ENCODE results near the gene XRCC5. TPM values are rescaled to one million over a fixed set of nuclear protein-coding genes. Genes with fewer than 3 reads are reported as not detected.

XRCC5 gene
- total RNA-seq, 1 donor from 2014 or later: 213 TPM

GRCh38 chr2:216151313-216152025 lies 42.3 kb downstream of the XRCC5 start:
- peak in 1 of 2 donors; percentile 11 for DNase-seq (ENCODE audit: low read depth in 2 of 2)

- DNase-seq (ENCODE audit: low read depth in 2 of 2): no peak
Observed at GRCh38 chr2:216155954-216156353, 46.8 kb downstream of the XRCC5 start.

GRCh38 chr2:216156822-216157221 lies 47.7 kb downstream of the XRCC5 start:
- DNase-seq (ENCODE audit: low read depth in 2 of 2): no peak

GRCh38 chr2:216159144-216159543 lies 50.0 kb downstream of the XRCC5 start:
- no peak for DNase-seq (ENCODE audit: low read depth in 2 of 2)

DNA sequence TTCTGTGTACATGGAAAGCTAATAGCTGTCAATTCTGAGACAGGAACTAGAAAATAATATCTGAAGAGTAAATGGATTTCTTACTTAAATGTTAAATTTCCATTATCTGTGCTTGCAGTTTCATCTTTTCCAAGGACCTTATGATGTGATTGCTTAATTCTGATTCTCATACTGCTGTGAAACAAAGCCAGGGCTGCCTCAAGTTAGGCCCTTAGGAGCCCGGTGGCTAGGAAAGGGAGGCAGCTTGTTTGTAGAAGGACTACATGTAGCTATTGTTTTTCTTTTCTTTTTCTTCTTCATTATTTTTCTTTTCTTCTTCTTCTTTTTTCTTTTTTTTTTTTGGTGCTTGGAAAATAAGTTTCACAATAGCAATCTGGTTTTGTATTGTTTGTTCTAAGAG lies 50.5 kb downstream of the XRCC5 start:
- DNase-seq (ENCODE audit: low read depth in 2 of 2): no peak

GRCh38 chr2:216160786-216161185 lies 51.6 kb downstream of the XRCC5 start:
- DNase-seq (ENCODE audit: low read depth in 2 of 2): no peak

DNA sequence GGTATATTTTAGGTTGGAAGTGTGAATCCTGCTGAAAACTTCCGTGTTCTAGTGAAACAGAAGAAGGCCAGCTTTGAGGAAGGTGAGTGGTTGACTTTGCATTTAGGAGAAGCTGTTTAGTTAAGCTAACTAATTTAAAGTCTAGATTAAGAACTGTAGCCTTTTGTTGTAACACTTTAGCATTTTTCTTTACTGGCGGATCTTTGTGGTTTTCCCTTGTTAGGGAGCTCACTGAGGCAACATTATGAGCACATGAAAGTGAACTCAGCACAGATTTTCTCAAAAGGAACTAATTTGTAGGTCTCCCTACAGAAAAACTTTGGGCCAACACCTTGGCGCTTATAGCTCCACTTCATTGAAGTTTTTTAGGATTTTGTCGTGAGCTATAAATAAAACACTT lies 52.8 kb downstream of the XRCC5 start:
- DNase-seq (ENCODE audit: low read depth in 2 of 2): no peak

- DNase-seq (ENCODE audit: low read depth in 2 of 2): no peak
Observed at GRCh38 chr2:216163518-216163917, 54.4 kb downstream of the XRCC5 start.

- DNase-seq (ENCODE audit: low read depth in 2 of 2): no peak
Observed at GRCh38 chr2:216164087-216164486, 54.9 kb downstream of the XRCC5 start.

DNA sequence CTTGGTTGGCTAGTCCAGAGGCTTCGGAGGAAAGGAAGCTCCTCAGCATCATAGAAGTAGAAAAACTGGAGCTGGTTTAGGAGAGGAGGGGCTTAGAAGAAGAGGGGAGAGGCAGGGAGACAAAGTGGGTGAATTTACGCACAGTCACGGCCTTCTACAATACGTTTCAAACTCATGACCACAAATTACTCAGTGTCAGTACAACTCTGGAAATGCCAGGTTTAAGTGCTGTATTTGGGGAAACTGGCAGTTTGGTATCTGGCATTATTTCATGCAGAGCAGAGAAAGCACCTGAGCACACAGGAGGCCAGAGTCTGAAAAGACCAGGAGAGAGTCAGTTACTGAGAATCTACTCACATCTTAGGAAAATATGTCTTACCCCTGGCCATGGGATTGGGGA lies 55.4 kb downstream of the XRCC5 start:
- no peak for DNase-seq (ENCODE audit: low read depth in 2 of 2)

DNA sequence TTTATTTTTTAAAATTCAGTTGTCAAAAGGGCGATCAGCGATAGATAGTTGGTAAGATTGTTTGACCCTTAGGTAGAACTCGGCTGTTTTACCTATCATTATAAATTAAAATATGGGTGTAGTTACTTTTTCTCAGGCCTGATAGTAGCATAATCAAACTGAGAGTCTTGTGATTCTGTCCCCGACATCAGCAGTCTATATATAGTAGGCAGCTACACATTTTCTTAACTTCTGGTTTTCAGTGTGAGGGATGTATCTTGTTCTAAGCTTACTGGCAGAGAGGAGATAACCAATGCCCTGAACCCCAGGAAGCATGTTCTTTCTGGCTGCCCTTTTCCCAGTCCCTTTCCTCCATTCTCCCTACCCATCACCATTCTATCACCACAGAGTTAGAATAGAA lies 56.6 kb downstream of the XRCC5 start:
- no peak for DNase-seq (ENCODE audit: low read depth in 2 of 2)

DNA sequence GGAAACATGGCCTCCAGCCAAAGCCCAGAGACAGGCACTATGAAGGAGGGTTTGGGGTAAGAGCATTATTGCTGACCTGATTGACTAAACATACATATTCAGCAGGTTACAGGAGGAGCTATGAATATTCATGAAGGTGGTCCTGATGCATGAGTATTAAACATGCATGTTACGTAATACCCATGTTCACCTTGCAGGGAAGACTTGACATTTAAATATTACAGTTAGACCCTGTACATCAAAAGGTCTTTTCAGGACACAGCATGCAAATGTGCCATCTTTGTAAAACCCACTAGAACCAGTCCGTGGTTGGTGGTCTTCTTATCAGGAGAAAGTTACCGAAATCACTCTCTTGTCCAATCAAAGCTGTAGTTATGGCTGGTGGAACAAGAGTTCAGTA lies 59.9 kb downstream of the XRCC5 start:
- DNase-seq (ENCODE audit: low read depth in 2 of 2): no peak

GRCh38 chr2:216170076-216170763 lies 61.1 kb downstream of the XRCC5 start:
- DNase-seq (ENCODE audit: low read depth in 2 of 2): no peak

DNA sequence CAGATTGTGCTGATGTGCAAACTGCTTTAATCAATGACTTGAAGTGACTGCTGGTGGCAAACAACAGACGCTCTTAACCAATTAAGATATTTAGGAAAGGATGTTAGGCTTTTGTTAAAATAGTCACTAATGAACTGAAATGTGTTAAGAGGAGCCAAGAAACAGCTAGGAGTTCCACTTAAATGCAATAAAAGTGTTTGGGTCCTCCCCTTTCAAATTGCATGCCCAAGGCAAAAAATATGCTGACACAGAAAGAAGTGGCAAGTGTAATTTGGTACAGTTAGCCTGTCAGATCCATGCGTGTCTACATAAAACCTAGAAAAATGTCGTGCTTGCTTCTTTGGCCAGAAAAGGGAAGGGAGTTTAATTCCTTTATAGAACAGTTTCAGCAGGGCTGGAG lies 61.9 kb downstream of the XRCC5 start:
- DNase-seq (ENCODE audit: low read depth in 2 of 2): no peak

DNA sequence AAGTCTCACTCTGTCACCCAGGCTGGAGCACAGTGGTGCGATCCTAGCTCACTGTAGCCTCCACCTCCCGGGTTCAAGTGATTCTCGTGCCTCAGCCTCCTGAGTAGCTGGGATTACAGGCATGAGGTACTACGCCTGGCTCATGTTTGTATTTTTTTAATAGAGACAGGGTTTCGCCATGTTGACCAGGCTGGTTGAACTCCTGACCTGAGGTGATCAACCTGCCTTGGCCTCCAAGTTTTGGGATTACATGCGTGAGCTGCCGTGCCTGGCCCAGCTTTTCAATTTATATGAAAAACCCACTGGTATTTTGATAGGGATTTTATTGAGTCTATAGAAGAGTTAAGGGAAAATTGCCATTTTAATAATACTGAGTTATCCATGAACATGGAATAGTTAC lies 63.3 kb downstream of the XRCC5 start:
- no peak for DNase-seq (ENCODE audit: low read depth in 2 of 2)

- DNase-seq (ENCODE audit: low read depth in 2 of 2): no peak
Observed at GRCh38 chr2:216179015-216179414, 69.9 kb downstream of the XRCC5 start.

DNA sequence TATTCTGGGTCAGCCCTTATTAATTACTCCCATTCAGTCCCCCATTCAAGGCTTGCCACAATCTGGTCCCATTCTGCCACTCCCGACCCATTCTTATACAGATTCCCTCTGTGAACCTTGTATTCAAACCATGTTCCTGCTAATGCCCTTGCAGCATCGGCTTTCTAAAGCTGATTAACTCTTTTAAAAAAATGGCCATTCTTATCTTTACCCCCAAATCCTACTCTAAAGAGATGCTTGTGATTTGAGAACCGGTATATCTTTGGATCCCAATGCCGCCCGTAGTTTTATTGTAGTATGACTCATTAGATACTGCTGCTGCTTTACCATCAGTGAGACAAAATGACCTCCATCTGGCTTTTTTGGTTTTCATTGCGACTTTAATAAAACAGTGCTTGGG lies 72.2 kb downstream of the XRCC5 start:
- DNase-seq (ENCODE audit: low read depth in 2 of 2): no peak

GRCh38 chr2:216181953-216182461 lies 72.9 kb downstream of the XRCC5 start:
- no peak for DNase-seq (ENCODE audit: low read depth in 2 of 2)

DNA sequence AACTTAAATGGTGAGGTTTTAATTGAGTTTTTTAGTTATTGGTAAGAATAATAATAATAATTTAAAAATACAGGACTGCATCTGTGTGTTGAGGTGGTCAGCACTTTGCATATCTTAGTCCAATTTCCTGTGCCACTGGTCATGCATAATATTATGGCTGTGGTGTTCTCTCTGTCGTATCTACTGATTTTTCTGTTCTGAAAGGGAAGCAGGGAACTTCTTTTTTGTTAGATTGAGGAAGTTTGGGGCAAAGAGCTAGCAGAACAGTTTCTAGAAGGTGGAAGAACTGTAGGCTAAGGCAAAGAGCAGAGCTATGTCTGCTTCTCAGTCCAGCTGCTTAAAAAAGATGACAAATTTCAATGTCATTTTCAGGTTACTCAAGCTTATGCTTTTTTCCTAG lies 74.3 kb downstream of the XRCC5 start:
- no peak for DNase-seq (ENCODE audit: low read depth in 2 of 2)

DNA sequence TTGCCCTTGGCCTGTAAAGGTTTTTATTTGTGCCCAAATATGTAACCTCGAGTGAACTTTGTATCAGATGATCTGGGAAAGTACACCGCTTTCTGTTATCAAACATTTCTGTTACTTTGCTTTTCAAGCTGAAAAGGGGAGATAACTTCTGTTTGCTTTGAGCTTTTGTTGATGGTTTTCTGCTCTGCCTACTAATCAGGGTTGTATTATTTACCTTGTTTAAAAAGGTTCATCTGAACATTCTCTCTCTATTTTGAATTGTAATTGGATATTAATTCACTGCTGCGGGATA lies 79.4 kb downstream of the XRCC5 start:
- peak in 1 of 2 donors; percentile 16 for DNase-seq (ENCODE audit: low read depth in 2 of 2)

DNA sequence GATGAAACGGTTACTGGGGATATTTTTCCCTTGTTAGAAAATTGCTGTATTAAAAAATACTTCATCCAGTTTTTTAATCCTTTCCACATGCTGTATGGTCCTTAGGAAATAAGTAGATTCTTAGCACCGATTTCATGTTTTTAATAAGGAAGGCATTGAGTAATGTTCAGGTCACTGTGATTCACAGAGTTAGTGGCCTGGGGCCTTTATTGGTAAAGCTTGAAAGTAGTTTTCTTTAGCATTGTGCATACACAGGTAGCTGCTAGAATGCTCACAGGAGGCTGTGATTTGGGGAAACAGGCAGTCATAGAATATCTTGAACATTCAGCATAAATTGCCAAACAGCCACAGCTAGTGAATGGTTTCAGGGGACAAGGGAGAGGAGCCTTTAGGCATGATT lies 79.8 kb downstream of the XRCC5 start:
- no peak for DNase-seq (ENCODE audit: low read depth in 2 of 2)

- no peak for DNase-seq (ENCODE audit: low read depth in 2 of 2)
Observed at GRCh38 chr2:216189410-216189809, 80.3 kb downstream of the XRCC5 start.

GRCh38 chr2:216192181-216192580 lies 83.0 kb downstream of the XRCC5 start:
- DNase-seq (ENCODE audit: low read depth in 2 of 2): no peak

Data from dermis microvascular lymphatic vessel endothelial cell (primary cell).